ENCODE measurements around the gene TTLL11.

DNA sequence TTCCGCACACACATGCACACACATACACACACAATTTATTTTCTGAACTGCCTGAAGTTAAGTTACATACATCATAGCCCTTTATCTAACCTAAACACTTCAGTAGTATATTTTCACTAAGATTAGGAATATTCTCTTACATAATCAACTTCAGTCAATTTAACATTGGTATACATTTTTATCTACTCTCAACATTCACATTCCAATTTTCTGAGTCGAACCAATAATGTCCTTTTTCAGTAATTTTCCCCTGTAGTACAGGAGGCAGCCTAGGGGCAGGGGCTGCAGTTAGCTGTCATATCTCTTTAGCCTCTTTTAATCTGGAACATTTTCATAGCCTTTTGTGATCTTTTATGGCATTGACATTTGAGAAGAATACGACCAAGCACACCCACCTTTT is 291.5 kb downstream of the TTLL11 start:
- TF ChIP-seq TEAD4 (IDR thresholded peaks at IDR 0.05): no peak
- TF ChIP-seq NFIC (IDR thresholded peaks at IDR 0.05): no peak
- no peak for TF ChIP-seq YY1 (IDR thresholded peaks at IDR 0.05; ENCODE audit: low read depth)
- no peak for TF ChIP-seq RAD21 (IDR thresholded peaks at IDR 0.05; ENCODE audit: low read depth)
- TF ChIP-seq EGR1 (IDR thresholded peaks at IDR 0.05): no peak
- no peak for TF ChIP-seq TAF1 (IDR thresholded peaks at IDR 0.05; ENCODE audit: low read depth)
- TF ChIP-seq EP300 (IDR thresholded peaks at IDR 0.05; ENCODE audit: borderline replicate concordance): no peak
- no peak for TF ChIP-seq CEBPB (IDR thresholded peaks at IDR 0.05)
- TF ChIP-seq, protein P1, sequence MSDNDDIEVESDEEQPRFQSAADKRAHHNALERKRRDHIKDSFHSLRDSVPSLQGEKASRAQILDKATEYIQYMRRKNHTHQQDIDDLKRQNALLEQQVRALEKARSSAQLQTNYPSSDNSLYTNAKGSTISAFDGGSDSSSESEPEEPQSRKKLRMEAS (IDR thresholded peaks at IDR 0.05): no peak
- TF ChIP-seq, protein P2, sequence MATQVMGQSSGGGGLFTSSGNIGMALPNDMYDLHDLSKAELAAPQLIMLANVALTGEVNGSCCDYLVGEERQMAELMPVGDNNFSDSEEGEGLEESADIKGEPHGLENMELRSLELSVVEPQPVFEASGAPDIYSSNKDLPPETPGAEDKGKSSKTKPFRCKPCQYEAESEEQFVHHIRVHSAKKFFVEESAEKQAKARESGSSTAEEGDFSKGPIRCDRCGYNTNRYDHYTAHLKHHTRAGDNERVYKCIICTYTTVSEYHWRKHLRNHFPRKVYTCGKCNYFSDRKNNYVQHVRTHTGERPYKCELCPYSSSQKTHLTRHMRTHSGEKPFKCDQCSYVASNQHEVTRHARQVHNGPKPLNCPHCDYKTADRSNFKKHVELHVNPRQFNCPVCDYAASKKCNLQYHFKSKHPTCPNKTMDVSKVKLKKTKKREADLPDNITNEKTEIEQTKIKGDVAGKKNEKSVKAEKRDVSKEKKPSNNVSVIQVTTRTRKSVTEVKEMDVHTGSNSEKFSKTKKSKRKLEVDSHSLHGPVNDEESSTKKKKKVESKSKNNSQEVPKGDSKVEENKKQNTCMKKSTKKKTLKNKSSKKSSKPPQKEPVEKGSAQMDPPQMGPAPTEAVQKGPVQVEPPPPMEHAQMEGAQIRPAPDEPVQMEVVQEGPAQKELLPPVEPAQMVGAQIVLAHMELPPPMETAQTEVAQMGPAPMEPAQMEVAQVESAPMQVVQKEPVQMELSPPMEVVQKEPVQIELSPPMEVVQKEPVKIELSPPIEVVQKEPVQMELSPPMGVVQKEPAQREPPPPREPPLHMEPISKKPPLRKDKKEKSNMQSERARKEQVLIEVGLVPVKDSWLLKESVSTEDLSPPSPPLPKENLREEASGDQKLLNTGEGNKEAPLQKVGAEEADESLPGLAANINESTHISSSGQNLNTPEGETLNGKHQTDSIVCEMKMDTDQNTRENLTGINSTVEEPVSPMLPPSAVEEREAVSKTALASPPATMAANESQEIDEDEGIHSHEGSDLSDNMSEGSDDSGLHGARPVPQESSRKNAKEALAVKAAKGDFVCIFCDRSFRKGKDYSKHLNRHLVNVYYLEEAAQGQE (IDR thresholded peaks at IDR 0.05; ENCODE audit: low read depth): no peak
- no peak for TF ChIP-seq CREB1 (IDR thresholded peaks at IDR 0.05; ENCODE audit: low read depth)

Data from Ishikawa (cell line).